GM13977 (cell line): ENCODE measurements around the gene RANBP9.

Experiments used
- DNase-seq: peaks from one replicate; pipeline ENCODE4 v3.0.0; 2012; ENCODE audit warnings: low spot score
- CTCF ChIP-seq: IDR thresholded peaks from 2 replicates; pipeline ENCODE4 v1.5.1; 2012; ENCODE audit warnings: mild to moderate bottlenecking, control low read depth; ENCODE audit not compliant: insufficient read depth; ENCODE audit errors: extremely low read depth, missing control alignments
- in situ Hi-C: fragments of 300-500 bp; cut with MboI; formaldehyde crosslinking; loops from one replicate; pipeline ENCODE4 v1.12.0; 2022; ENCODE audit warnings: low sequenced_read_pairs, low pct_unique_long_range_greater_than_20kb, mixed read lengths, inconsistent platforms; ENCODE audit not compliant: unreplicated experiment

The RANBP9 gene

GRCh38 chr6:13669476-13669875 is 42.2 kb downstream of the RANBP9 start:
- TF ChIP-seq CTCF, result no peak
- no peak for DNase-seq
- in situ Hi-C loops, result no loop called here

GRCh38 chr6:13668291-13668928 is 43.2 kb downstream of the RANBP9 start:
- TF ChIP-seq CTCF, result no peak
- in situ Hi-C loops, result no loop called here
- DNase-seq, result no peak

- in situ Hi-C loops, result no loop called here
- TF ChIP-seq CTCF, result no peak
- DNase-seq, result no peak
These were observed 44.0 kb downstream of the RANBP9 start for GRCh38 chr6:13667655-13668054.

- in situ Hi-C loops, result no loop called here
- TF ChIP-seq CTCF, result no peak
- DNase-seq, result no peak
These were observed 45.2 kb downstream of the RANBP9 start for GRCh38 chr6:13666194-13667105.

GRCh38 chr6:13664703-13665352 is 46.8 kb downstream of the RANBP9 start:
- no peak for TF ChIP-seq CTCF
- DNase-seq, result no peak
- in situ Hi-C loops, result no loop called here

- in situ Hi-C loops, result no loop called here
- no peak for TF ChIP-seq CTCF
- no peak for DNase-seq
These were observed 47.6 kb downstream of the RANBP9 start for GRCh38 chr6:13663986-13664385.
